ENCODE results near the gene AFF3.

Gene AFF3, protein sequence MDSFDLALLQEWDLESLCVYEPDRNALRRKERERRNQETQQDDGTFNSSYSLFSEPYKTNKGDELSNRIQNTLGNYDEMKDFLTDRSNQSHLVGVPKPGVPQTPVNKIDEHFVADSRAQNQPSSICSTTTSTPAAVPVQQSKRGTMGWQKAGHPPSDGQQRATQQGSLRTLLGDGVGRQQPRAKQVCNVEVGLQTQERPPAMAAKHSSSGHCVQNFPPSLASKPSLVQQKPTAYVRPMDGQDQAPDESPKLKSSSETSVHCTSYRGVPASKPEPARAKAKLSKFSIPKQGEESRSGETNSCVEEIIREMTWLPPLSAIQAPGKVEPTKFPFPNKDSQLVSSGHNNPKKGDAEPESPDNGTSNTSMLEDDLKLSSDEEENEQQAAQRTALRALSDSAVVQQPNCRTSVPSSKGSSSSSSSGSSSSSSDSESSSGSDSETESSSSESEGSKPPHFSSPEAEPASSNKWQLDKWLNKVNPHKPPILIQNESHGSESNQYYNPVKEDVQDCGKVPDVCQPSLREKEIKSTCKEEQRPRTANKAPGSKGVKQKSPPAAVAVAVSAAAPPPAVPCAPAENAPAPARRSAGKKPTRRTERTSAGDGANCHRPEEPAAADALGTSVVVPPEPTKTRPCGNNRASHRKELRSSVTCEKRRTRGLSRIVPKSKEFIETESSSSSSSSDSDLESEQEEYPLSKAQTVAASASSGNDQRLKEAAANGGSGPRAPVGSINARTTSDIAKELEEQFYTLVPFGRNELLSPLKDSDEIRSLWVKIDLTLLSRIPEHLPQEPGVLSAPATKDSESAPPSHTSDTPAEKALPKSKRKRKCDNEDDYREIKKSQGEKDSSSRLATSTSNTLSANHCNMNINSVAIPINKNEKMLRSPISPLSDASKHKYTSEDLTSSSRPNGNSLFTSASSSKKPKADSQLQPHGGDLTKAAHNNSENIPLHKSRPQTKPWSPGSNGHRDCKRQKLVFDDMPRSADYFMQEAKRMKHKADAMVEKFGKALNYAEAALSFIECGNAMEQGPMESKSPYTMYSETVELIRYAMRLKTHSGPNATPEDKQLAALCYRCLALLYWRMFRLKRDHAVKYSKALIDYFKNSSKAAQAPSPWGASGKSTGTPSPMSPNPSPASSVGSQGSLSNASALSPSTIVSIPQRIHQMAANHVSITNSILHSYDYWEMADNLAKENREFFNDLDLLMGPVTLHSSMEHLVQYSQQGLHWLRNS (N-terminal part only)

GRCh38 chr2:100142393-100142792, at the start of gene AFF3:
Gene AFF3, minus strand, starts transcription at chr2:100142590. Its CDS starts 38,136 bp downstream, at chr2:100104454.
- Histone ChIP-seq H3K9me3 (ENCODE audit: insufficient read depth, low read length) (no peaks in the 10 kb centered on the region), H3K9ac (ENCODE audit: low read length) (peak within 1 kb of the TSS; percentile 98), H3K79me2 (ENCODE audit: low read length) (peaks cover 62% of the 10 kb centered on the region), H3K36me3 (replicated peaks; ENCODE audit: low read depth, low read length) (peaks cover 35% of the 10 kb centered on the region), H2AFZ (ENCODE audit: low read depth, low read length) (no peak within 1 kb of the TSS), H3K4me1 (ENCODE audit: low read length) (peaks cover 70% of the 10 kb centered on the region), H3K4me2 (ENCODE audit: low read length) (peak within 1 kb of the TSS; percentile 97), H3K27me3 (ENCODE audit: low read depth, low read length) (no peaks in the 10 kb centered on the region), H3K27ac (ENCODE audit: low read length) (peak within 1 kb of the TSS; percentile 97), H4K20me1 (ENCODE audit: insufficient read depth, low read length) (peaks cover 29% of the 10 kb centered on the region), H3K4me3 (ENCODE audit: low read length) (peak within 1 kb of the TSS; percentile 89)
- TF ChIP-seq, protein P1, sequence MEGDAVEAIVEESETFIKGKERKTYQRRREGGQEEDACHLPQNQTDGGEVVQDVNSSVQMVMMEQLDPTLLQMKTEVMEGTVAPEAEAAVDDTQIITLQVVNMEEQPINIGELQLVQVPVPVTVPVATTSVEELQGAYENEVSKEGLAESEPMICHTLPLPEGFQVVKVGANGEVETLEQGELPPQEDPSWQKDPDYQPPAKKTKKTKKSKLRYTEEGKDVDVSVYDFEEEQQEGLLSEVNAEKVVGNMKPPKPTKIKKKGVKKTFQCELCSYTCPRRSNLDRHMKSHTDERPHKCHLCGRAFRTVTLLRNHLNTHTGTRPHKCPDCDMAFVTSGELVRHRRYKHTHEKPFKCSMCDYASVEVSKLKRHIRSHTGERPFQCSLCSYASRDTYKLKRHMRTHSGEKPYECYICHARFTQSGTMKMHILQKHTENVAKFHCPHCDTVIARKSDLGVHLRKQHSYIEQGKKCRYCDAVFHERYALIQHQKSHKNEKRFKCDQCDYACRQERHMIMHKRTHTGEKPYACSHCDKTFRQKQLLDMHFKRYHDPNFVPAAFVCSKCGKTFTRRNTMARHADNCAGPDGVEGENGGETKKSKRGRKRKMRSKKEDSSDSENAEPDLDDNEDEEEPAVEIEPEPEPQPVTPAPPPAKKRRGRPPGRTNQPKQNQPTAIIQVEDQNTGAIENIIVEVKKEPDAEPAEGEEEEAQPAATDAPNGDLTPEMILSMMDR (IDR thresholded peaks at IDR 0.05; ENCODE audit: low read depth, low read length) = peak; percentile 39
- TF ChIP-seq EZH2phosphoT487 (IDR thresholded peaks at IDR 0.05; ENCODE audit: low read depth) = no peak

GRCh38 chr2:100189387-100189786, 47.0 kb upstream of the AFF3 start:
- no peaks in the 10 kb centered on the region for H3K79me2 ChIP-seq (ENCODE audit: low read length)
- H3K27me3 ChIP-seq (ENCODE audit: low read depth, low read length) = peaks cover 6% of the 10 kb centered on the region; the same call in 1 of the 2 replicates
- H4K20me1 ChIP-seq (ENCODE audit: insufficient read depth, low read length) = no peaks in the 10 kb centered on the region
- H3K4me3 ChIP-seq (ENCODE audit: low read length) = no peak overlapping the region
- H2AFZ ChIP-seq (ENCODE audit: low read depth, low read length) = no peak overlapping the region
- no peaks in the 10 kb centered on the region for H3K9me3 ChIP-seq (ENCODE audit: insufficient read depth, low read length)
- TF ChIP-seq, protein P1 (IDR thresholded peaks at IDR 0.05; ENCODE audit: low read depth, low read length) = no peak
- TF ChIP-seq EZH2phosphoT487 (IDR thresholded peaks at IDR 0.05; ENCODE audit: low read depth) = no peak
- no peak overlapping the region for H3K27ac ChIP-seq (ENCODE audit: low read length)
- H3K4me1 ChIP-seq (ENCODE audit: low read length) = peaks cover 10% of the 10 kb centered on the region
- H3K9ac ChIP-seq (ENCODE audit: low read length) = no peak overlapping the region
- no peaks in the 10 kb centered on the region for H3K36me3 ChIP-seq (replicated peaks; ENCODE audit: low read depth, low read length)
- no peak overlapping the region for H3K4me2 ChIP-seq (ENCODE audit: low read length)

- Histone ChIP-seq H3K36me3 (replicated peaks; ENCODE audit: low read depth, low read length) (no peaks in the 10 kb centered on the region), H3K27me3 (ENCODE audit: low read depth, low read length) (0 out of 2 replicates have a peak, but pooled peaks cover 6% of the 10 kb centered on the region), H4K20me1 (ENCODE audit: insufficient read depth, low read length) (no peaks in the 10 kb centered on the region), H3K4me2 (ENCODE audit: low read length) (no peak overlapping the region), H3K79me2 (ENCODE audit: low read length) (no peaks in the 10 kb centered on the region), H3K27ac (ENCODE audit: low read length) (no peak overlapping the region), H3K4me3 (ENCODE audit: low read length) (no peak overlapping the region), H3K4me1 (ENCODE audit: low read length) (peaks cover 21% of the 10 kb centered on the region), H2AFZ (ENCODE audit: low read depth, low read length) (no peak overlapping the region), H3K9ac (ENCODE audit: low read length) (no peak overlapping the region), H3K9me3 (ENCODE audit: insufficient read depth, low read length) (no peaks in the 10 kb centered on the region)
- TF ChIP-seq, protein P1 (IDR thresholded peaks at IDR 0.05; ENCODE audit: low read depth, low read length) = no peak
Measured at GRCh38 chr2:100188326-100188725, 45.9 kb upstream of the AFF3 start.
